H1 (cell line): ENCODE measurements around the gene COLEC11. TPM values are rescaled to one million over a fixed set of nuclear protein-coding genes. Genes with fewer than 3 reads are reported as not detected.

Source experiments
- CTCF ChIA-PET: fragments of 300-600 bp; sonication (Branson Sonifier 250); formaldehyde crosslinking; loops from one replicate; lab custom pipeline; 2021; ENCODE audit not compliant: partially characterized antibody; lab: Charles Lee
- POLR2A ChIA-PET: fragments of 300-600 bp; sonication (Branson Sonifier 250); formaldehyde crosslinking; loops from one replicate; lab custom pipeline; 2021; ENCODE audit warnings: inconsistent platforms; ENCODE audit not compliant: partially characterized antibody; lab: Charles Lee
- DNase-seq, 2 experiments: peaks; one replicate each; pipeline versions ENCODE4 v3.0.0 to v3.0.0-alpha.2; 2010 to 2022; ENCODE audit warnings: low spot score in 2 of 2, low read depth in 1 of 2, mixed read lengths in 1 of 2
- FAIRE-seq: peaks from 2 replicates; lab custom pipeline; 2011; peaks lifted over from hg19 to GRCh38; lab: Jason Lieb, UNC
- H2AFZ ChIP-seq: 2 replicates; pipeline ENCODE4 v1.8.1; 2012; ENCODE audit warnings: low read length, inconsistent platforms
- H2AK5ac ChIP-seq: 2 replicates; pipeline ENCODE4 v1.6.1; 2013; ENCODE audit warnings: low read depth, low read length
- H2BK120ac ChIP-seq: replicated peaks from 2 replicates; pipeline ENCODE3; 2013; ENCODE audit warnings: low read depth, low read length, inconsistent platforms
- H2BK12ac ChIP-seq: 2 replicates; pipeline ENCODE4 v1.6.1; 2013; ENCODE audit warnings: low read depth, low read length
- H2BK15ac ChIP-seq: 2 replicates; pipeline ENCODE4 v1.6.1; 2013; ENCODE audit warnings: low read length
- H2BK20ac ChIP-seq: 2 replicates; pipeline ENCODE4 v1.6.1; 2013; ENCODE audit warnings: low read length
- H2BK5ac ChIP-seq: 2 replicates; pipeline ENCODE4 v1.6.1; 2013; ENCODE audit warnings: low read depth, low read length
- H3K14ac ChIP-seq: 2 replicates; pipeline ENCODE4 v1.6.1; 2013; ENCODE audit warnings: inconsistent platforms; ENCODE audit not compliant: insufficient read length
- H3K18ac ChIP-seq: 2 replicates; pipeline ENCODE4 v1.6.1; 2013; ENCODE audit warnings: low read length; ENCODE audit errors: extremely low read depth
- H3K23ac ChIP-seq: 2 replicates; pipeline ENCODE4 v1.6.1; 2013; ENCODE audit warnings: inconsistent platforms; ENCODE audit not compliant: insufficient read length
- H3K23me2 ChIP-seq: 2 replicates; pipeline ENCODE4 v1.6.1; 2013; ENCODE audit warnings: low read depth, low read length
- H3K27ac ChIP-seq: 2 replicates; pipeline ENCODE4 v1.6.1; 2011; ENCODE audit warnings: low read depth, low read length, inconsistent platforms
- H3K27me3 ChIP-seq, 4 experiments: replicated peaks in 1 of 4; 1 replicate in 1 of 4; 2 replicates in 3 of 4; pipeline versions ENCODE4 v1.6.1 to v1.8.1; 2011 to 2013; ENCODE audit warnings: low read length in 3 of 4, mild to moderate bottlenecking in 3 of 4, inconsistent platforms in 2 of 4, mixed read lengths in 2 of 4, moderate library complexity in 1 of 4; ENCODE audit not compliant: control insufficient read depth in 3 of 4, insufficient read depth in 3 of 4; ENCODE audit errors: extremely low read depth in 1 of 4
- H3K36me3 ChIP-seq, 4 experiments: 2 replicates each; pipeline versions ENCODE4 v1.6.1 to v1.8.1; 2011 to 2013; ENCODE audit warnings: mild to moderate bottlenecking in 4 of 4, low read length in 3 of 4, moderate library complexity in 2 of 4, control low read depth in 1 of 4, inconsistent platforms in 1 of 4; ENCODE audit not compliant: insufficient read depth in 4 of 4, control insufficient read depth in 2 of 4
- H3K4ac ChIP-seq: replicated peaks from 2 replicates; pipeline ENCODE3; 2013; ENCODE audit warnings: low read length, low read depth, mixed read lengths, inconsistent platforms; ENCODE audit not compliant: insufficient read length
- H3K4me1 ChIP-seq, 4 experiments: replicated peaks in 1 of 4; 1 replicate in 1 of 4; 2 replicates in 3 of 4; pipeline versions ENCODE4 v1.6.1 to v1.8.1; 2011 to 2013; ENCODE audit warnings: low read length in 3 of 4, inconsistent platforms in 2 of 4, mixed read lengths in 1 of 4; ENCODE audit not compliant: insufficient read depth in 4 of 4, control insufficient read depth in 3 of 4
- H3K4me2 ChIP-seq, 2 experiments: 2 replicates each; pipeline versions ENCODE4 v1.6.1 to v1.8.1; 2011 to 2013; ENCODE audit warnings: low read depth in 2 of 2, low read length in 2 of 2, control low read depth in 1 of 2, inconsistent platforms in 1 of 2, mild to moderate bottlenecking in 1 of 2; ENCODE audit not compliant: insufficient read depth in 1 of 2
- H3K4me3 ChIP-seq, 4 experiments: fragments of 200-600, 300-600 bp in 1 of 4; sonication (generic), shearing (Covaris generic), sonication (Bioruptor Twin) in 1 of 4; 2 replicates each; pipeline versions ENCODE4 v1.5.1 to v1.8.1; 2011 to 2016; ENCODE audit warnings: low read length in 4 of 4, low read depth in 3 of 4, control low read depth in 2 of 4, inconsistent platforms in 2 of 4, mild to moderate bottlenecking in 2 of 4, mixed read lengths in 1 of 4, moderate library complexity in 1 of 4; ENCODE audit not compliant: insufficient read depth in 2 of 4; ENCODE audit errors: extremely low read depth in 1 of 4
- H3K56ac ChIP-seq: replicated peaks from 2 replicates; pipeline ENCODE3; 2013; ENCODE audit warnings: low read depth, mild to moderate bottlenecking, mixed read lengths, low read length, inconsistent platforms; ENCODE audit not compliant: insufficient read length
- H3K79me1 ChIP-seq: 2 replicates; pipeline ENCODE4 v1.6.1; 2013; ENCODE audit warnings: low read depth, low read length, control low read depth
- H3K79me2 ChIP-seq, 2 experiments: 2 replicates each; pipeline versions ENCODE4 v1.6.1 to v1.8.1; 2012 to 2013; ENCODE audit warnings: low read length in 2 of 2, mild to moderate bottlenecking in 2 of 2, inconsistent platforms in 1 of 2; ENCODE audit not compliant: insufficient read depth in 2 of 2, control insufficient read depth in 1 of 2
- H3K9ac ChIP-seq, 4 experiments: replicated peaks in 1 of 4; 1 replicate in 1 of 4; 2 replicates in 3 of 4; pipeline versions ENCODE4 v1.6.1 to v1.8.1; 2011 to 2013; ENCODE audit warnings: low read depth in 3 of 4, low read length in 3 of 4, control low read depth in 2 of 4, mild to moderate bottlenecking in 2 of 4, moderate library complexity in 2 of 4, inconsistent platforms in 1 of 4; ENCODE audit errors: extremely low read depth in 1 of 4
- H3K9me3 ChIP-seq, 2 experiments: 2 replicates each; pipeline versions ENCODE4 v1.6.1 to v1.8.1; 2012 to 2013; ENCODE audit warnings: mild to moderate bottlenecking in 2 of 2, moderate library complexity in 2 of 2, control low read depth in 1 of 2, inconsistent platforms in 1 of 2, low read depth in 1 of 2, low read length in 1 of 2, mixed read lengths in 1 of 2; ENCODE audit not compliant: insufficient read depth in 2 of 2
- H4K20me1 ChIP-seq, 2 experiments: replicated peaks in 1 of 2; 2 replicates each; pipeline versions ENCODE3 to v1.8.1; 2011 to 2013; ENCODE audit warnings: inconsistent platforms in 2 of 2, low read length in 2 of 2, mild to moderate bottlenecking in 1 of 2; ENCODE audit not compliant: insufficient read depth in 2 of 2, control insufficient read depth in 1 of 2
- H4K5ac ChIP-seq: 2 replicates; pipeline ENCODE4 v1.6.1; 2013; ENCODE audit warnings: low read length, low read depth, mixed read lengths, inconsistent platforms; ENCODE audit not compliant: insufficient read length
- H4K8ac ChIP-seq: 2 replicates; pipeline ENCODE4 v1.8.0; 2013; ENCODE audit warnings: mild to moderate bottlenecking, moderate library complexity, low read length, inconsistent platforms; ENCODE audit not compliant: insufficient read depth; ENCODE audit errors: extremely low read depth
- H4K91ac ChIP-seq: replicated peaks from 2 replicates; pipeline ENCODE3; 2013; ENCODE audit warnings: low read length, mixed read lengths, inconsistent platforms; ENCODE audit not compliant: insufficient read length
- ATF2 ChIP-seq: IDR thresholded peaks from 2 replicates; pipeline ENCODE4 v1.6.1; 2012; ENCODE audit warnings: low read length, inconsistent platforms
- BCL11A ChIP-seq, 2 experiments: IDR thresholded peaks; one replicate each; pipeline ENCODE4 v1.6.1; 2011; ENCODE audit warnings: low read depth in 2 of 2, low read length in 2 of 2, mild to moderate bottlenecking in 2 of 2
- CTBP2 ChIP-seq: IDR thresholded peaks from 2 replicates; pipeline ENCODE4 v1.7.0; 2011; ENCODE audit warnings: borderline replicate concordance, mild to moderate bottlenecking, moderate library complexity, mixed read lengths, low read length; ENCODE audit not compliant: insufficient read depth, insufficient read length
- FOSL1 ChIP-seq: IDR thresholded peaks from 2 replicates; pipeline ENCODE4 v1.6.1; 2011; ENCODE audit warnings: mild to moderate bottlenecking, low read depth, low read length, moderate library complexity; ENCODE audit not compliant: insufficient read depth
- HDAC2 ChIP-seq, 2 experiments: fragments of 300-600 bp in 1 of 2; sonication (generic) in 1 of 2; IDR thresholded peaks; 2 replicates each; pipeline ENCODE4 v1.6.1; 2011 to 2012; ENCODE audit warnings: low read depth in 2 of 2, low read length in 2 of 2, mild to moderate bottlenecking in 2 of 2, moderate library complexity in 2 of 2, borderline replicate concordance in 1 of 2, inconsistent platforms in 1 of 2
- RBBP5 ChIP-seq: IDR thresholded peaks from 2 replicates; pipeline ENCODE4 v1.7.1; 2012; ENCODE audit warnings: low read depth, mild to moderate bottlenecking, inconsistent platforms, low read length, moderate library complexity, borderline replicate concordance
- SP2 ChIP-seq: IDR thresholded peaks from 2 replicates; pipeline ENCODE4 v1.6.1; 2012; ENCODE audit warnings: mild to moderate bottlenecking, low read length, inconsistent platforms
- USF2 ChIP-seq: IDR thresholded peaks from 2 replicates; pipeline ENCODE4 v1.6.1; 2011; ENCODE audit warnings: low read length, improper control_type of control experiment
- YY1 ChIP-seq: IDR thresholded peaks from 2 replicates; pipeline ENCODE4 v1.6.1; 2011; ENCODE audit warnings: low read depth, mild to moderate bottlenecking, low read length
- WGBS, 2 experiments: shearing (Covaris generic) in 1 of 2; methylation state at CpG; one replicate each; pipeline versions ENCODE4 v1.1.6 to v1.1.7; 2013 to 2015; ENCODE audit warnings: low lambda C conversion rate in 2 of 2, mixed read lengths in 2 of 2, inconsistent platforms in 1 of 2, low coverage in 1 of 2, missing lambda C conversion rate in 1 of 2; ENCODE audit not compliant: insufficient replicate concordance in 2 of 2, insufficient coverage in 1 of 2, insufficient read length in 1 of 2; ENCODE audit errors: extremely low coverage in 1 of 2, missing lambda C conversion rate in 1 of 2; 5-methylcytosine and 5-hydroxymethylcytosine counted together
- polyA plus RNA-seq, 7 experiments: library from polyadenylated mRNA; depleted of rRNA in 3 of 7; stranded (reverse) in 5 of 7; unstranded in 2 of 7; fragments of >200 nt in 5 of 7; fragments of 200-250 nt in 2 of 7; gene quantifications; 1 replicate in 5 of 7; 2 replicates in 1 of 7; 4 replicates in 1 of 7; pipeline versions ENCODE4 v1.2.1 to v1.2.3, GENCODE V29; 2011 to 2013; ENCODE audit warnings: missing spikeins in 2 of 7, mixed read lengths in 2 of 7
- total RNA-seq: library from RNA; stranded (reverse); fragmentation: NEBNext Ultra II Directional; extraction: Animal tissue kit (Norgen Biotek cat#: 25700); gene quantifications from 2 replicates; pipeline ENCODE4 v1.2.1, GENCODE V29; 2021

COLEC11 gene
- total and polyA plus RNA-seq, 2 of the 8 experiments (the other 6 are each of a cell fraction or from before 2014, with no cell fraction given) = 0.47 to 0.80 TPM

- no peaks in the 10 kb centered on the region for H4K20me1 ChIP-seq
- no peak overlapping the region for H3K14ac ChIP-seq
- H2BK5ac ChIP-seq = no peak overlapping the region
- H4K91ac ChIP-seq = no peak overlapping the region
- no peaks in the 10 kb centered on the region for H3K36me3 ChIP-seq
- 0 out of 2 replicates have a peak overlapping the region, but pooled peaks have one; percentile 39 for H2BK12ac ChIP-seq
- no peaks in the 10 kb centered on the region; a peak in 1 of 7 replicates for H3K27me3 ChIP-seq
- H3K23ac ChIP-seq = no peak overlapping the region
- no peak for TF ChIP-seq USF2
- no peak for TF ChIP-seq FOSL1
- no peak for TF ChIP-seq HDAC2 (IDR thresholded peaks at IDR 0.05; ENCODE audit: borderline replicate concordance in 1 of 2, low read depth in 2 of 2, low read length in 2 of 2)
- no peak for TF ChIP-seq BCL11A (IDR thresholded peaks at IDR 0.05; ENCODE audit: low read depth in 2 of 2, low read length in 2 of 2)
- TF ChIP-seq YY1 = no peak
- TF ChIP-seq RBBP5 = no peak
- no peak for TF ChIP-seq ATF2
- no peak for TF ChIP-seq CTBP2
- no peak for TF ChIP-seq SP2
- H3K4me2 ChIP-seq = no peak overlapping the region
- H2BK120ac ChIP-seq = no peak overlapping the region
- H2BK20ac ChIP-seq = no peak overlapping the region
- no peak overlapping the region for H3K18ac ChIP-seq
- peak overlapping the region; percentile 45; the same call in 1 of the 2 replicates for H4K8ac ChIP-seq
- no peak overlapping the region for H3K27ac ChIP-seq
- FAIRE-seq = no peak
- no peaks in the 10 kb centered on the region for H3K9me3 ChIP-seq
- H3K9ac ChIP-seq = 0 out of 7 replicates have a peak overlapping the region, but pooled peaks of 1 of the 4 experiments have one; percentile 1
- WGBS, 2 experiments = 95% methylated on average over 26 of the region's 26 CpGs; no CpG with 5 or more reads in 1 of the 2 experiments
- H3K4me3 ChIP-seq = no peak overlapping the region
- H3K56ac ChIP-seq = no peak overlapping the region
- no peaks in the 10 kb centered on the region for H3K79me2 ChIP-seq
- POLR2A ChIA-PET = interaction anchor here (1.2 to 2.7 kb wide), 2 partner anchors 9 to 59 kb away, joined by 4 to 15 read pairs; no protein-coding TSS in a partner anchor
- no peak overlapping the region for H2BK15ac ChIP-seq
- H2AFZ ChIP-seq = no peak overlapping the region
- DNase-seq = peak in 1 of 2 experiments; percentile 45
- no peaks in the 10 kb centered on the region for H3K79me1 ChIP-seq
- CTCF ChIA-PET = interaction anchor here (0.6 to 2.6 kb wide), 8 partner anchors 8 to 198 kb away, joined by 3 to 22 read pairs (median 4); no protein-coding TSS in a partner anchor
- H2AK5ac ChIP-seq = no peak overlapping the region
- no peak overlapping the region for H4K5ac ChIP-seq
- no peaks in the 10 kb centered on the region for H3K23me2 ChIP-seq
- H3K4me1 ChIP-seq = no peaks in the 10 kb centered on the region; a peak in 1 of 7 replicates
- no peak overlapping the region for H3K4ac ChIP-seq
Measured at GRCh38 chr2:3641841-3642421, 47.0 kb downstream of the COLEC11 start.
